NCI-H1436 (cell line): ENCODE measurements around the gene PDK1.

Experiments
- DNase-seq: peaks from one replicate; lab custom pipeline; 2025; lab: John Stamatoyannopoulos, UW

The PDK1 gene

GRCh38 chr2:172642301-172643020 lies 86.6 kb downstream of the PDK1 start:
- no peak for DNase-seq

GRCh38 chr2:172643142-172643541 lies 87.3 kb downstream of the PDK1 start:
- no peak for DNase-seq

GRCh38 chr2:172647439-172647838 lies 91.5 kb downstream of the PDK1 start:
- DNase-seq, result no peak

GRCh38 chr2:172655091-172655837 lies 99.4 kb downstream of the PDK1 start:
- DNase-seq, result no peak

- no peak for DNase-seq
Observed at GRCh38 chr2:172655838-172656573, 100.1 kb downstream of the PDK1 start.
